T-cell (primary cell): ENCODE measurements around the gene PEMT. TPM values are rescaled to one million over a fixed set of nuclear protein-coding genes. Genes with fewer than 3 reads are reported as not detected.

Experiments used
- ATAC-seq, 4 experiments: fragments of 200-7000 bp in 3 of 4; fragments of 150-1000 bp in 1 of 4; cut with Tn5 transposase; replicated peaks in 1 of 4; 1 replicate in 3 of 4; 2 replicates in 1 of 4; pipeline ENCODE4 v1.10.0; 2021; ENCODE audit warnings: moderate library complexity in 3 of 4, mild to moderate bottlenecking in 2 of 4, moderate number of reproducible peaks in 1 of 4
- CTCF ChIA-PET, 2 donors: fragments of 300-600 bp; sonication (Branson Sonifier 250); formaldehyde crosslinking; loops; one replicate each; lab custom pipeline; 2022; ENCODE audit warnings: antibody characterized with exemption in 2 of 2; lab: Charles Lee
- POLR2A ChIA-PET, 2 donors: fragments of 300-600 bp; sonication (Branson Sonifier 250); formaldehyde crosslinking; loops; one replicate each; lab custom pipeline; 2022; ENCODE audit warnings: antibody characterized with exemption in 2 of 2; lab: Charles Lee
- DNase-seq, 35 experiments: peaks; one replicate each; pipeline versions ENCODE4 v3.0.0 to v3.0.0-alpha.2; 2013 to 2023
- H3K27ac ChIP-seq: one replicate; pipeline ENCODE4 v1.5.1; 2013; ENCODE audit warnings: low read length
- H3K27me3 ChIP-seq, 2 experiments: replicated peaks in 1 of 2; 1 replicate in 1 of 2; 2 replicates in 1 of 2; pipeline versions ENCODE4 v1.6.1 to v1.7.0; 2013; ENCODE audit warnings: low read length in 1 of 2, mixed read lengths in 1 of 2; ENCODE audit not compliant: control insufficient read depth in 2 of 2, insufficient read depth in 2 of 2; ENCODE audit errors: extremely low read depth in 1 of 2
- H3K36me3 ChIP-seq, 2 donors: 1 replicate in 1 of 2; 2 replicates in 1 of 2; pipeline versions ENCODE4 v1.6.1 to v1.7.0; 2013; ENCODE audit warnings: low read length in 1 of 2; ENCODE audit not compliant: control insufficient read depth in 2 of 2, insufficient read depth in 1 of 2; ENCODE audit errors: extremely low read depth in 1 of 2
- H3K4me1 ChIP-seq, 2 experiments: 1 replicate in 1 of 2; 2 replicates in 1 of 2; pipeline versions ENCODE4 v1.6.1 to v1.7.0; 2013; ENCODE audit warnings: low read length in 2 of 2, mixed read lengths in 1 of 2; ENCODE audit not compliant: insufficient read depth in 2 of 2, control insufficient read depth in 1 of 2; ENCODE audit errors: extremely low read depth in 1 of 2
- H3K4me3 ChIP-seq, 2 donors: 1 replicate in 1 of 2; 2 replicates in 1 of 2; pipeline versions ENCODE4 v1.5.1 to v1.7.0; 2013; ENCODE audit warnings: mild to moderate bottlenecking in 2 of 2, low read length in 1 of 2, moderate library complexity in 1 of 2; ENCODE audit not compliant: control insufficient read depth in 1 of 2; ENCODE audit errors: extremely low read depth in 1 of 2
- H3K9me3 ChIP-seq: 2 replicates; pipeline ENCODE4 v1.7.0; 2013
- H3K27ac Mint-ChIP-seq, 2 donors: one replicate each; pipeline ENCODE4 v1.8.0; 2020 to 2021; ENCODE audit warnings: mild to moderate bottlenecking in 2 of 2, mixed read lengths in 2 of 2
- H3K27me3 Mint-ChIP-seq, 2 donors: one replicate each; pipeline ENCODE4 v1.8.0; 2021 to 2022; ENCODE audit warnings: mixed read lengths in 2 of 2
- H3K36me3 Mint-ChIP-seq: one replicate; pipeline ENCODE4 v1.8.0; 2021; ENCODE audit warnings: mixed read lengths
- H3K4me1 Mint-ChIP-seq, 3 donors: one replicate each; pipeline ENCODE4 v1.8.0; 2020 to 2022; ENCODE audit warnings: mixed read lengths in 3 of 3, mild to moderate bottlenecking in 1 of 3
- H3K4me3 Mint-ChIP-seq, 3 donors: one replicate each; pipeline ENCODE4 v1.8.0; 2020 to 2022; ENCODE audit warnings: mild to moderate bottlenecking in 3 of 3, mixed read lengths in 3 of 3, moderate library complexity in 3 of 3
- H3K9me3 Mint-ChIP-seq, 3 donors: one replicate each; pipeline ENCODE4 v1.8.0; 2020 to 2022; ENCODE audit warnings: mixed read lengths in 3 of 3
- WGBS: methylation state at CpG from one replicate; pipeline ENCODE4 v1.1.5; 2013; ENCODE audit warnings: missing lambda C conversion rate; ENCODE audit not compliant: insufficient coverage; 5-methylcytosine and 5-hydroxymethylcytosine counted together
- total RNA-seq, 35 experiments: library from RNA in 6 of 35; stranded (reverse) in 6 of 35; fragments of 120-200 nt in 1 of 35; gene quantifications; one replicate each; pipeline versions ENCODE4 v1.2.1 to v1.2.4 and lab custom pipeline; 2013 to 2026

PEMT gene
- total RNA-seq, 5 donors from 2014 or later (not counting 1 experiment from before 2014, with no cell fraction given), result 13.3 to 25.8 (median 14.6) TPM

- Histone ChIP-seq H3K36me3 (no peaks in the 10 kb centered on the region), H3K27me3 (peaks cover 0 to 14% of the 10 kb centered on the region in 2 experiments), H3K4me3 (no peak overlapping the region), H3K27ac (no peak overlapping the region), H3K4me1 (no peaks in the 10 kb centered on the region), H3K9me3 (no peaks in the 10 kb centered on the region)
- 76% methylated on average over 10 of the region's 15 CpGs for WGBS
- Mint-ChIP-seq H3K27me3 (peaks cover 11 to 20% of the 10 kb centered on the region in 2 donors), H3K27ac (no peak overlapping the region), H3K9me3 (peaks cover 0 to 6% (median 0%) of the 10 kb centered on the region in 3 donors), H3K4me3 (no peak overlapping the region), H3K4me1 (no peaks in the 10 kb centered on the region), H3K36me3 (no peaks in the 10 kb centered on the region)
- no peak for DNase-seq
- ChIA-PET CTCF (no interaction called here), POLR2A (no interaction called here)
- ATAC-seq, result no peak
These were observed 129.3 kb downstream of the PEMT start for GRCh38 chr17:17462048-17462824.

GRCh38 chr17:17460038-17460437 is 131.5 kb downstream of the PEMT start:
- Mint-ChIP-seq H3K4me3 (no peak overlapping the region), H3K27ac (no peak overlapping the region), H3K9me3 (peaks cover 0 to 6% (median 0%) of the 10 kb centered on the region in 3 donors), H3K4me1 (no peaks in the 10 kb centered on the region), H3K36me3 (no peaks in the 10 kb centered on the region), H3K27me3 (peaks cover 9 to 18% of the 10 kb centered on the region in 2 donors)
- ATAC-seq (no peak), DNase-seq (no peak)
- Histone ChIP-seq H3K27me3 (peaks cover 0 to 18% of the 10 kb centered on the region in 2 experiments), H3K36me3 (no peaks in the 10 kb centered on the region), H3K9me3 (no peaks in the 10 kb centered on the region), H3K27ac (no peak overlapping the region), H3K4me1 (no peaks in the 10 kb centered on the region), H3K4me3 (no peak overlapping the region)
- 100% methylated on average over 3 of the region's 4 CpGs for WGBS
- ChIA-PET POLR2A (no interaction called here), CTCF (no interaction called here)

- WGBS, result 83% methylated on average over 1 of the region's 2 CpGs
- Histone ChIP-seq H3K36me3 (no peaks in the 10 kb centered on the region), H3K27me3 (peaks cover 0 to 12% of the 10 kb centered on the region in 2 experiments), H3K27ac (no peak overlapping the region), H3K9me3 (no peaks in the 10 kb centered on the region), H3K4me3 (no peak overlapping the region), H3K4me1 (no peaks in the 10 kb centered on the region)
- H3K4me3 Mint-ChIP-seq, result no peak overlapping the region
- ATAC-seq (no peak), DNase-seq (no peak)
- POLR2A ChIA-PET, result no interaction called here
- peaks cover 0 to 6% (median 0%) of the 10 kb centered on the region in 3 donors for H3K9me3 Mint-ChIP-seq
- peaks cover 0 to 3% of the 10 kb centered on the region in 2 donors for H3K27me3 Mint-ChIP-seq
- H3K27ac Mint-ChIP-seq, result no peak overlapping the region
- no peaks in the 10 kb centered on the region for H3K4me1 Mint-ChIP-seq
- CTCF ChIA-PET, result no interaction called here
- no peaks in the 10 kb centered on the region for H3K36me3 Mint-ChIP-seq
These were observed 133.8 kb downstream of the PEMT start for GRCh38 chr17:17457680-17458079.

- Histone ChIP-seq H3K4me3 (no peak overlapping the region), H3K4me1 (no peaks in the 10 kb centered on the region), H3K27ac (no peak overlapping the region), H3K27me3 (peaks cover 0 to 8% of the 10 kb centered on the region in 2 experiments), H3K36me3 (no peaks in the 10 kb centered on the region), H3K9me3 (no peaks in the 10 kb centered on the region)
- no peak overlapping the region for H3K27ac Mint-ChIP-seq
- ATAC-seq (no peak), DNase-seq (no peak)
- H3K4me1 Mint-ChIP-seq, result no peaks in the 10 kb centered on the region
- no peak overlapping the region for H3K4me3 Mint-ChIP-seq
- ChIA-PET POLR2A (interaction anchor here in 1 of 2 donors (0.7 kb wide), 1 partner anchor 389 kb away, joined by 3 read pairs; no protein-coding TSS in a partner anchor), CTCF (no interaction called here)
- H3K36me3 Mint-ChIP-seq, result no peaks in the 10 kb centered on the region
- H3K9me3 Mint-ChIP-seq, result peaks cover 0 to 6% (median 0%) of the 10 kb centered on the region in 3 donors
- 91% methylated on average over 6 of the region's 19 CpGs for WGBS
- H3K27me3 Mint-ChIP-seq, result peaks cover 0 to 3% of the 10 kb centered on the region in 2 donors
These were observed 135.3 kb downstream of the PEMT start for GRCh38 chr17:17456251-17456650.

Other genes starting within 250 kb of the PEMT start
- gene MED9, start 114.7 kb downstream of the PEMT start, total RNA-seq, result 10 to 100 TPM; 16.6 to 20.3 (median 19.1) TPM
- gene RASD1, start 95.3 kb downstream of the PEMT start, total RNA-seq, result 1 to 10 TPM in 4 of 5 donors, under 1 TPM in 1; 0.70 to 2.9 (median 2.0) TPM
- 10 to 100 TPM; 20.1 to 31.2 (median 24.5) TPM for gene RAI1, start 89.8 kb upstream of the PEMT start, total RNA-seq
- 100 to 1,000 TPM in 2 of 5 donors, 10 to 100 TPM in 3; 24.6 to 279 (median 38.9) TPM for gene SREBF1, start 245.3 kb upstream of the PEMT start, total RNA-seq